NOMO-1 treated with DMSO at 0.1 percent for 48 hours (cell line): ENCODE measurements around the gene ANO10.
A peak's percentile ranks its signal among the peaks of the same experiment; 100 is the strongest.
"Not testable (repeated sequence)": the region's sequence is repeated elsewhere in the genome, so short reads cannot be mapped to it uniquely, and the experiment has no call there.

Experiments used
- DNase-seq: peaks from one replicate; lab custom pipeline; 2025; ENCODE audit not compliant: unreplicated experiment; lab: John Stamatoyannopoulos, UW

Gene ANO10

DNA sequence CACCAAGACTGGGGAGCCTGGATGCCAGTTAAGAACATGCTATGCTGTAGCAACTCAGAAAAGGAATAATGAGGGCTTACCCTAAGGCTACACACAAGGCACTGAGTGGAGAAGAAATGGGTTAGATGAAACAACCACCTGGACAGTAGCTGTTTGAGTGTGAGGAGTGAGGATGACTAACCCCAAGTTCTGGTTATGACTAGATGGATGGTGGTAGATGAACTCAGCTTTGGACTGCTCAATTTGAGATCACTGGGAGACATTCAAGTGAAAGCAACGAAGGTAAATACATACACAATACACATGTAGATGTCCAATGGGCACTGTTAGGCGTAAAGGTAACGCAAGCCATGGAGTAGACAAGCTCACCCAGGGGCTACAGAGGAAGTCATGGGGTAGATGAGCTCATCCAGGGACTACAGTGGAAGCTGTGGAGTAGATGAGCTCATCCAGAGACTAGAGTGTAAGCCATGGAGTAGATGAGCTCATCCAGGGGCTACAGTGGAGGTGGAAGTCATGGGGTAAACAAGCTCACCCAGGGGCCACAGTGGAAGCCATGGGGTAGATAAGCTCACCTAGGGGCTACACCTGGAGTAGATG, 98.3 kb downstream of the ANO10 start:
- DNase-seq: no peak

GRCh38 chr3:43522727-43523362, 99.0 kb downstream of the ANO10 start:
- DNase-seq: no peak

DNA sequence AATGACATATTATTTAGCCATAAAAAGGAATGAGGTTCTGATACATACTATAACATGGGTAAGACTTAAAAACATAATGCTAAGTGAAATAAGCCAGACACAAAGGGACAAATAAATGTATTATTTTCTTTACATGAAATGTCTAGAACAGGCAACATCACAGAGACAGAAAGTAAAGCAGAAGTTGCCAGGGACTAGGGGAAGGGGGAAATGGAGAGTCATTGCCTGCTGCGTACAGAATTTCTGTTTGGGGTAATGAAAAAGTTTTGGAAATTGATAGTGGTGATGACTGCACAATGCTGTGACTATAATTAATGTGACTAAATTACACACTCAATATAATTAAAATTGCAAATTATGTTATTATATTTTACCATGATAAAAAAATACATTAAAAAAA, 99.9 kb downstream of the ANO10 start:
- DNase-seq: no peak

- DNase-seq: not testable (repeated sequence)
Observed at GRCh38 chr3:43518515-43518914, 103.3 kb downstream of the ANO10 start.

GRCh38 chr3:43515970-43516635, 105.7 kb downstream of the ANO10 start:
- DNase-seq: no peak

DNA sequence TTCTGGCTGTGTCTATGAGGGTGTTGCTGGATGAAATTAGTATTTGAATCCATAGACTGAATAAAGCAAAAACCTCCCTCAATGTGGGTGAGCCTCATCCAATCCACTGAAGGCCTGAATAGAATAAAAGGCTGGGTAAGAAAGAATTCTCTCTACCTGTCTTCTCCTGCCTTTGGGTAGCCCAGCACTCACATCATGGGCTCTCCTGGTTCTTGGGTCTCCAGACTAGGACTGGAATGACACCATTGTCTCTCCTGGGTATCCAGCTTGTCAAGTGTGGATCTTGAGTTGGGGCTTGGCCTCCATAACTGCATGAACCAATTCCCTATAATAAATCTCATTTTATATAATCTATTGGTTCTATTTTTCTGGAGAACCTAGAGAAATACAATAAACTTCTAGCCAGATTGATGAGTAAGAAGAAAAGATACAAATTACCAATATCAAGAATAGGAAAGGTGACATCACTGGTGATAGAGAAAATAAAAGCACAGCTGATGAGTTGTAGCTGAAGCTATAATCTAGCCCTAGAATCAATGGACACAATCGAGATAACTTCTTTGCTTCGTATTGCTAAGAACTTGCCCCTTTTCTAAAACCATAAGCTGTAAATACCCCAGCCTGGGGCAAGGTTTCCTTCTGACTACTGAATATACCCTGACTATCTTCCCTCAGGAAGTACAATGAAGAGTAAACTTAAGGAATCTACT, 106.4 kb downstream of the ANO10 start:
- no peak for DNase-seq

DNA sequence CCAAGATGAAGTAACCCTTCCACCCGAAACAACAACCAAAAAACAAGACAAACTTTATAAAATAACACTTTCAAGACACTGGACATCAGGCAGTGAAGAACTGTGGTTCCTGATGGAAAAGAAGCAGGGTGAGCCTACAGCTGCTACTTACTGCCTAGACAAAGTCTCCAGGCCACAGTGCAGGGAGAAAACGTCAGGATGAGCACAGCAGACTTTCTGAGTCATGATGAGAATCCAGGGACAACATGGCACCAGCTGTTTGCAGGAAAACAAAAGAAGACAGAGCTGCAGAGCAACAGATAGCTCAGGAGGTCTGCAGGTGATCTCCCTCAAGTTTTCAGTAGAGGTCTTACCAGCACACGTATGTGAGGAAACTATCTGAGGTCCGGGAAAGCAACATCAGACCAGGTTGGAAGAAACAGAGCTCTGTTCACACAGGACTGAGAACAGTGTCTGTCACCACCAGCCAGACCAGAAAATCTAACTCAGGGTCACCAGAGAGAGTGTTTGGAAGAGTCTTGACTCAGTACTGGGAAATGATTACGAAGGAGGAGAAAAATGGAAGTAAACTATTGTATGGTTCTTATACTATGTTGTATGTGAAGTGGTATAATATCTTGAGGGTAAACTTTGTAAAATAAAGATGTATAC, 108.9 kb downstream of the ANO10 start:
- no peak for DNase-seq

- no peak for DNase-seq
Observed at GRCh38 chr3:43506644-43507043, 115.2 kb downstream of the ANO10 start.

DNA sequence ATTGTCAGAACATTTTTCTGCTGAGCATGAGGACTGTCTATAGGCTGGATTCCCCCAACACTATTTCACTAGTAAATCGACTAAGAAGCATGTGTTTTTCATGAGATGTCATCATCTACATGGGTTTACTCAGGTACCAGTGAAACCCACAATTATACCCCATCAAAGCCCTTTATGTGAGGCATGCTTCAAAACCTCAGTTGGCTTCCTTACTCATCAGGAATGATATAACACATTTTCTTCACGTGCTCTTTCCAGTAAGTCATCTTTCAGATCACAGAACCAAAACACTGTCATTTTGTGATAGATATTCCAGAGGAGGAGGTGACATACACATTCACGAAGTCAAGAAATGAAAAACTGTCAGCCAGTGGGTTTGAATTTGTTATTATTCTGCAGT, 116.5 kb downstream of the ANO10 start:
- no peak for DNase-seq

DNA sequence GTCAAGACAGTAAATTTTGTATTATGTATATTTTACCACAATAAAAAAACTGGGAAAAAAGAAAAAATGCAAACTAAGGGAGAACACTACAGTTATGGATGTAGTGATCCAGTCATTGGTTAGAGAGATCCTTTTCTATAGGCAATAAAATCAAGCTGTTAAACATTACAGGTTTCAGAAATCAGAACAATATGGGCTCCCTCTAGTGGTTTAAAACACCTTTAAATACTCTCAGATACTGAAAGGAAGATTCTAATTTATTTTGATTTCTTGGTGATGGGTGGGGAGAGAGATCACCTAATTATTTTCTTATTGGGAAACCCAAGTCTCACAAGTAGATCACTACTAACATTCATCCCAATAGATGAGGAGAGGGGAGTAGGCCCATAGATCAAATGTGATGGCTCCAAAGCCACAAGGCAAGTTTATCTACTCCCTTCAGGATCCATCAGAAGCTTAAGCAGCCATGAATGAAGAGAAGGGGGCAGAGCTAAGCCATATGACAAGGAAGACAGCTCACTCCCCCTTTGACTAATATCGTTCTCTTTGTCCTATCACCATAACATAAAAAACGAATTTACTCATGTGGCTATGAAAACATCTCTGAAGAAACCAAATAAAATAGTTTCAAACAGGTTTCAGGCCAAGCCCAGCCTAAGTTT, 118.6 kb downstream of the ANO10 start:
- DNase-seq: peak; percentile 40

DNA sequence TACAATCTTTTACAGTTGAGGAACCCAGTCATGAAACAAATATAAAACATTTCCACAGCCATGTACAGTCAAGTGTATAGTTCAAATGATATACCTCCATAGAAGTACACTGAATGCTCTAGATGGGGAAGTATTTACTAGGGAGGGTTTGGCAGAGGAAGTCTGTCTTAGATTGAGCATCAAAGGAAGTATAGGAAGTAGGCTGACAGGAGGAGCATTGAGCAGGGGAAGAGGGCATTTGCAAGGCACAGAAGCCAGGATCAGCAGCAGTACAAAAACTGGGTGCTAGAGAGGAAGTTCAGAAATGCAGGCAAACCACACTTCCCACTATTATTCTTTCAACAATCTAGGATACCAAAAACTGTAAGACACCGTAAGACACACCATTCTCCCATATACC, 122.6 kb downstream of the ANO10 start:
- peak; percentile 83 for DNase-seq

GRCh38 chr3:43497905-43498365, 123.9 kb downstream of the ANO10 start:
- no peak for DNase-seq

GRCh38 chr3:43497422-43497821, 124.4 kb downstream of the ANO10 start:
- DNase-seq: no peak

- no peak for DNase-seq
Observed at GRCh38 chr3:43496740-43497375, 125.0 kb downstream of the ANO10 start.

DNA sequence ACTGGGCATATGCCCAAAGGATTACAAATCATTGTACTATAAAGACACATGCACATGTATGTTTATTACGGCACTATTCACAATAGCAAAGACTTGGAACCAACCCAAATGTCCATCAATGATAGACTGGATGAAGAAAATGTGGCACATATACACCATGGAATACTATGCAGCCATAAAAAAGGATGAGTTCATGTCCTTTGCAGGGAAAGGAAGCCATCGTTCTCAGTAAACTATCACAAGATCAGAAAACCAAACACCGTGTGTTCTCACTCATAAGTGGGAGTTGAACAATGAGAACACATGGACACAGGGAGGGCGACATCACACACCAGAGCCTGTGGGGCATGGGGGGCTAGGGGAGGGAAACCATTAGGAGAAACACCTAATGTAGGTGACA, 128.9 kb downstream of the ANO10 start:
- not testable (repeated sequence) for DNase-seq

DNA sequence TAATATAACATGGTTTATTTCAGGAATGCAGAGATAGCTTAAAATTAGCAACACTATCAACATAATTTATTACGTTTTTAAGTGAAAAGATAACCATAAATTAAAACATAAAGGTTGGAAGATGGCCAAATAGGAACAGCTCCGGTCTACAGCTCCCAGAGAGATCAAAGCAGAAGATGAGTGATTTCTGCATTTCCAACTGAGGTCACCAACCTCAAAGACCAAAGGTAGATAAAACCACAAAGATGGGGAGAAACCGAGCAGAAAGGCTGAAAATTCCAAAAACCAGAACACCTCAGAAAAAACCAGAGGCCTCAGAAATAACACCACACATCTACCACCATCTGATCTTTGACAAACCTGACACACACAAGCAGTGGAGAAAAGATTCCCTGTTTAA, 130.0 kb downstream of the ANO10 start:
- DNase-seq: not testable (repeated sequence)

DNA sequence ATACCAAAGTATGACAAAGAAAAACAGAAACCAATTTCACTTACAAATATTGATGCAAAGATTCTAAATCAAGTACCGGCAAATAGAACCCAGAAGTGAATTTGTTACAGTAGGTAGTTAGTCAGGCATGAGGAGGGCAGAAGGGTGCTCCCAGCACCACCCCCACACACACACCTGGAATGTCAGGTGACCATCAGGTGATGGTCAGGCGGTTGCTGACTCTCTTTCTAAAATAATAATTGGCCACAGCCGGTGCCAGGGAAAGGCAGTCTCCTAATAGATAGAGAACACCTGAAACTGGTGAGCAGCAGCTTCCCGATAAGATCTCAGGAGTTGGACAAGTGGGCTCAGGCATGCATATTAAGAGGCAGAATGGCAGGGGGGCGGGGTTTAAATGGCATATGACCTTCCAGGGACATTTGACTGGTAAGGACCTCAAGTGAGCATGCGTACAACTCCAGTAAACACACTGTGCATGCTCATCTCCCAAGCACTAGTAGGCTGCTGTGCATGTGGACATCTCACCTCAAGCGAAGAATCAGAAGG, 131.1 kb downstream of the ANO10 start:
- no peak for DNase-seq

DNA sequence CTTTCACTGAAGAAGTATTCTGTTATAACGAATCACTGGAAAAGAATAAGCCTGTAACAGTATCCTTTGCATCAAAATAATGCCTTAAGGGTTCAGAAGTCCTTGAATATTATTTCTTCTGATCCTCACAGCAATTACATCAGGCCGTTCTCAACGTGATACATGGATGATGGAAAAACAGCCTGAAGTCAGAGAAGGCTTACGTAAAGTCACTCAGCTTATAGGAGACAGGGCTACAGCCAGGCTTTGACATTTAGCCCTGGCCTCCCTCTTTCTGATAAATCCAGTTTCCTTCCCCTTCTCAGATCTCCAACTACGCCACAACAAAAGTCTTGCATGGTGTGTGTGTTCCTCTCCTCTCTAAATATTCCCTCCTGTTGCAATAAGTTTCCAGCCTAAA, 131.9 kb downstream of the ANO10 start:
- no peak for DNase-seq

DNA sequence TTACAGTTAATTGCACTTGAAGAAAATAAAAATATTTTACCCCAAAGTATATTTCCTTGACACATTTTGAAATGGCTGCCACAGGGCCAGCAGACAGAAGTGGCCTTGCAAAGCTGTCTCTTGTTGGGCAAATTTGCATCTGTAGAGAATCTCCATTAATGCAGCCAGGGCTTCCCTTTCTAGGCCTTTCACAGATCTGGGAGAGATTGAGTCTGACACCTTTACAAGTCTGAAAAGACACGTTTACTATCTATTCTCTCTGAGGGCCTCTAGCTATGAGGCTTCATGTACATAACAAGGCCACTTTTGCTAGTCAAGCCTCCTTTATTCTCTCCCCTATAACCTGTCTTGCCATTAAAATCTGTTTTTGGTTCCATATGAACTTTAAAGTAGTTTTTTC, 135.9 kb downstream of the ANO10 start:
- DNase-seq: no peak

- no peak for DNase-seq
Observed at GRCh38 chr3:43484926-43485488, 136.8 kb downstream of the ANO10 start.
